HG02623 (cell line): ENCODE data around the gene CHN2.

ENCODE experiments used
- ATAC-seq: cut with Tn5 transposase; IDR thresholded peaks from one replicate; pipeline ENCODE4 v1.9.1; 2021; ENCODE audit warnings: moderate library complexity; ENCODE audit not compliant: unreplicated experiment

The CHN2 gene

DNA sequence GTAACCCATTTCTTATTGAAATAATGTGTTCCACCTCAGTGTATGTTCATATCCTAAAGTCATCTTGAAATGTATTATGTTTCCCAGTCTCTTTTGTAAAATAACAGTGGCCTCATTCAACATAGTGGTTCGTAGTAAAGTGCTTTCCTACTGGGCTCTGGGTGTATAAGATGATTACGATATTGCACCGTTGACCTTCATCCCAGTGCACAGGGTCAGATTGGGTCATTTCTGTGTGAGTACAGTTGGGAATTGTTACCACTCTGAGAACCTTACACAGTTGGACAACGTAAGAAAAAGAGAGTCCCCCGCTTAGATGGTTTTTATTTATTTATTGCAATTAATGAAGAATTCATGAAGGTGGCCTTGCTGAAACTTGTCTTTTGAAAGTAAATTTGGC lies 135.6 kb downstream of the CHN2 start:
- no peak for ATAC-seq

DNA sequence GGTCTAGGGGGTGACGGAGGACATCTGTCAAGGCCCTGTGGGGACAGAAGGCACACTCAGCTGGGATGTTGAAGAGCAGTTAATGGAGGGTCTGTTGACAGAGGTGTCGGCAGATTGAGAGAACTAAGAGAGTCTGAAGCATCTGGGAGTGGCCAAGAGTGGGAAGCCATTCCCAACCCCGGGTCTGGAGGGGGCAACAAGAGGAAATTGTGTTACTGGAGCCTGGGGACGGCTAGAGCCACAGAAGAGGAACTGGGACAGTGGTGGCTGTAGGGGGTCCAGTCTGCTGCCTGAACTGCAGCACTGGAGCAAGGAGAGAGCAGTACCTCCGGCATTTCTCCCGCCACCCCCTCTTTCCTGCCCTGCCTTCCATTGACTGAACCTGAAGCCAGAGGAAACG lies 136.6 kb downstream of the CHN2 start:
- no peak for ATAC-seq

DNA sequence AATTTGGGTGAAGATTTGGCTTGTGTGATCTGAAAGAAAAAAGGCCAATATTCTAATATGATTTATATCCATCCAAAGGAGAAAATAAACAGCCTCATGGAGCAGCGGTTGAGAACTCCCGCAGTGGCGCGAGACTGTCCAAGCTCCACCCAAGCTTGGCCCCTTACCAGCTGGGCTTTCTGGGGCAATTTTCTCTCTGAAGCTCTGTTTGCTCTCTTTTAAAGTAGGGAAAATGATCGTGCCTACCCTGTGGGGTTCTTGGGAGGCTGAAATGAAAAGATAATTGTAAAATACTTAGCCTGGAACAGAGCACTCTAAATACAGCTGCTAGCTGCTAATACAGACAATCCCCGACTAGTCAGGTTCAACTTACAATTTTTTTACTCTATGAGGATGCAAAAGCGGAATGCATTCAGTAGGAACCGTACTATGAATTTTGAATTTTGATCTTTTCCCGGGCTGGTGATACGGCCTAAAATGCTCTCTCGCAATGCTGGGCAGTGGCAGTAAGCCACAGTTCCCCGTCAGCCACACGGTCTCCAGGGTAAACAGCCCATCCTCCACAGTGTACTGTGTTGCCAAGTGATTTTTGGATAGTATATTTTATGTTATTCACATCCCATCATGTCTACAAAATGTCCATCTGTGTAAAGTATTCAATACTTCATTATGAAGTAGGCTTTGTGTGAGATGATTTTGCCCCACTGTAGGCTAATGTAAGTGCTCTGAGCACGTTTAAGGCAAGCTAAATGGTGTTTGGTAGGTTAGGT lies 137.7 kb downstream of the CHN2 start:
- no peak for ATAC-seq

DNA sequence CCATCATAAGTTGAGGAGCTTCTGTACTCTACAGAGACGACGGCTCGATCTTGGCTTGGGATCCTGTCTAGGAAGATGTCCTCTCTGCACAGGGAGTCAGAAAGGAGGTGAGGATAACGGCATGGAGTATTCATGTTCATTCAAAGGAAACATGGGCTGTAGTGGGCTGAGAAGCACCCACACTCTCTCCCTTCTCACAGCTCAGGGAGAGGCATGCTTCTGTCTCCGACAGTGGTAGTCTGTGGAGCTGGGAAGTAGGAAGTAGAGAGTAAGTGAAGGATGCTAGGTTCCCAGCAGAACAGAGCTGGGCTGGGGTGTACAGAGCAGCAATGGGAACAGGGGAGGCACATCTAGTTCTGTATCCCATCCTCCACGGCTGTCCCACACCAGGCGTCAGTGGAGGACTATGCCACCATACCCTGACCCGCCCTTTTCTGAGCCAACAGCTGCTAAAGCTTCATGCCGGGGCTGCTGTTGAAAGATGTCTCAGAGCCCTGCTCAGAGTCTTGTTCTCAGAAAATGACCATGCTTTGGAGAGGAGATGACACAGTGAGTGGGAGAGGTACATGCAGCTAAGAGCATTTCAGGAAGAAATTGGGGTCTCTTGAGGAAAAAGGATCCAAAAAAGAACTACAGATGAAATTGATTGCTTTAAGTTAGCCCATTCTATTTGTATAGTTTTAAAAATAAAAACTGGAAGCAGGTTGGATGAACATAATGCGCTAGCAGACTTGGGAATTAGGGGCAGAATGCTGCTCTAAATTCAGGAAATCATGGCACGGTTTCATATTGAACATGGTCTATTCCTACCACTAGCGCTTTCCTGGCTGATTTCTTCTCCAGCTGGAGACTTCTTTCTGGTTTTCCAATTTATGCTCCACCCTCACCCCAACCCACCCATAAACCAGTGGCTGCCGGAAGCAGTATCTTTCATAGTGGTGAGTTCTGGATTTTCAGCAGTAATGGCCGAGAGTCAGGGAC lies 138.6 kb downstream of the CHN2 start:
- no peak for ATAC-seq

DNA sequence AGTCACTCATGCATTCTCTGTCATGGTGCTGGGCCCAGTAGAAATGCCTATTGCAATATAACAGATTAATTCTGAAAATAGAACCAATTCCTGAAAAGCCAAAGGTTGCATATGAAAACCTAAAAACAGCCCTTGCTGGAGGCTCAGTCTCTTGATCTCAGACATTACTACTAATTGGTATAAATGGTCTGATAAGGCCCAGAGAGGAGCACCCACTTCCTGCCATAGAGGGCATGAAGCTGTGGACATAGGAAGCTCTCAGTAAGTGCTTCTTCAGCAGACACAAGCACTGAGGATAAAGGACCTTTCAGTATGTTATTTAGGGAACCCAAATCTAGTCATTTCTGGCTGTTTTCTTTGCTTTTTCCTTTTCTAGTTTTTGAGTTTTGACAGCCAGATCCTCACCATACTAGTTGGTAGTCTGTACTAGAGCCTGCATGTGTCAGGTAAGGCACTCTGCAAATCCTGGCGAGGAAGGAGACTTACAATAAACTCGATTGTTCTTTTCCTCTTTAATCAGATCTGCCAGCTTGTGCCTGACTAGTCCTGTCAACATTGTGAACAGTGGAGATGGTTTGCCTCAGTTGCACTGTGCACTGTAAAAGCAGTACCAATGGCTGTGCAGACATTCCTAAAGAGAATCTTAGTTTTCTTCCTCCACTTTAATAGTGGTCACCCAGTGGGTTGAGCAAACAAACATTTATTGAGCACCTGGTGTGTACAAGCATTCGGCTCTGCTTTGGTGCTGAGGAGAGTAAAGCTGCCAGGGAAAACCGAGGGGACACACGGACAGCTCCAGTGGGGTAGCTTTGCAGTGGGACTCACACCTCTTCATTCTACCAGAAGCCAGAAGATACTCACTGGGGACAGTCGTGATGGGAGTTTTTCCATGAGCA lies 140.9 kb downstream of the CHN2 start:
- ATAC-seq, result no peak

DNA sequence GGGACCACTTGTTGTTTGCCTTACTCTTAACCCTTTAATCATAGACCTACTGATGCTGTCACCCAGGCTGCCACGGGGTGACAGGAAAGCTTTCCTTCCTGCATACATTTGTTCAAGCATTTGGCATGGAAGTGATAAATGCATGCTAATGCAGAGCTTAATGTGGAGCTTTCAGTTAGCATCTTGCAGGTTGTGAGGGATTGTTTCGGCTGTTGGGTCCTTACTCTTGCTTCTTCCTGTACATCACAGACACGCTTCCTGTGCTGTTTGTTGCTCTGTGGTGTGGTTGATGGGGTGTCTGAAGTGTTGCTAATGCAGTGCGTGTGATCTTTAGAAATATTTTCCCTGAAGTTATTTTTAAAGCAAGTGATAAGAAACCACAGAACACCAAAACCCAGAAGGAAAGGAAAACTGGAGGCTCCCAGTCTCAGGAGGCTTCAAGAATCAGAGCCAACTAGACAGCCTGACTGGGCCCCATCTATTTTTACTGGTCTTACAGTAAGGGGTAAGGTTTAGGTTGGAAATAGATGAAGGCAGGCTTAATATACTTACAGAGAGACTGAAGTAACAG lies 143.1 kb downstream of the CHN2 start:
- no peak for ATAC-seq

DNA sequence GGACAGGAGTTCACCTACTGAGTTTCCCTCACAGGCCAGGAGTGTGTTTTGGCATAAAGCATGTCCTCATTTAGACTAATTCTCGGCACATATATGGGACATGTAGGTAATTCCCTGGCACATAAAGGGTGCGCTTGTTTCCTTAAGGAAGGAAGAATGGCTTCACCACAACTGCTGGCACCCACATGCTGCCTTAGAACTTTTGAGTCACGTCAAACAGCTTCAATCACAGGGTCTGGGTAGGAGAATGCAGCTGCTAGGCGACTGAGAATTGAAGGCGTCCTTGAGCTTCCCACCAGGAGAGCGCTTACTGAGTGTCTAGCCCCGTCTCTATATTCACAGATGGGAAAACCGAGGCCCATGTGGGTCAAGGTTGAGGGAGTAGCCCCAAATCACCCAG lies 146.1 kb downstream of the CHN2 start:
- ATAC-seq, result no peak

DNA sequence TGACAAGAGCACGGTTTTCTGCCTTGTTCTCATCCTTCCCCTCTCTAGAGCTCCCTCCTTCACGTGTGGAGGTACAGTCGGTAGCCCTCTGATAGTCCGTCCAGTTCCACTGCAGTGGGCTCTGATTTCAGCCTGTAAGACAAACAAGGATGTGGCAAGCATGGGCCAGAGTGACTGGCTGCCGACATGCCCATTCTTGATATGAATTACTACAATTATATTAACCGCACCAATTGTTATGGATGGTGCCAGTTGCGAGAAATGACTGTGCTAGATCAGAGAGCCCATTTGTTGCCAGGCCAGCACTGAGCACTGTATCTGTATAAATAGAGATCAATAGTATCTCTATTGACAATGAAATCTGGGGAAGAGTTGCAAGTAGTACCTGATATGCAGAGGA lies 146.6 kb downstream of the CHN2 start:
- no peak for ATAC-seq

DNA sequence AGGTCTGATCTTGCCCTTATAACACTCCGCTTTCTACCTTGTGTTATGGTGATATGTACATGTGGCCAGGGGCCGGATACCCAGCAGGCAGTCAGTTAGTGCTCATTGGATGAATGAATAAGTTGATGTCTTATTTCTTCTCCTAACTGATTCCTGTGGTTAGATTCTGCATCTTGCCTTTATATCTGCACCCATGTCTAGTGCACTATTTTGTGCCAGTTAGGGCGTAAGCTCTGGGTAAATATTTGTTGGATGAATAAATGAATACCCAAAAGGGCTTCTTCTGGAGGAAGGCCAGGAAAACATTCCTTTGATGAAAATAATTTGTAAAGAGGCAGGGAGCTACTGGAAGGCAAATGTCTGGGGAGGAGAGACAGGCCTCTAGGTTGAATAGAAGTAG lies 148.2 kb downstream of the CHN2 start:
- ATAC-seq, result no peak

DNA sequence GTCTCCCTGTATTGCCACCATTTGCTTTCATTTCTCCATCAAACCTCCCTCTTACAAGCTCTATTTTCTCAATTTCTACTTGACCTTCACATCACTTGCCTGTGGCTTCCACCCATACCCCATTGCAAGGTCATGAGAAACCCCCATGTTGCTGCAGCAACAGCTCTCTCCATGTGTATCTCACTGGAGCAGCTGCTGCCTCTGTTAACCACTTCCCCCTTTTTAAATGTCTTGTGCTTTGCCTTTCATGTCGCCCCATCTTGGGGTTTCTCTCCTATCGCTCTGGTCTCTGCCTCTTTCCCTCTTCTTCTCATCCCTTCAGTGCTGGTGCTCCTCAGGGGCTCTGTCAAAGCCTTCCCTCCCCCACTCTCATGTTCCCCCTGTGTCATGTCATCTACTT lies 148.8 kb downstream of the CHN2 start:
- no peak for ATAC-seq

DNA sequence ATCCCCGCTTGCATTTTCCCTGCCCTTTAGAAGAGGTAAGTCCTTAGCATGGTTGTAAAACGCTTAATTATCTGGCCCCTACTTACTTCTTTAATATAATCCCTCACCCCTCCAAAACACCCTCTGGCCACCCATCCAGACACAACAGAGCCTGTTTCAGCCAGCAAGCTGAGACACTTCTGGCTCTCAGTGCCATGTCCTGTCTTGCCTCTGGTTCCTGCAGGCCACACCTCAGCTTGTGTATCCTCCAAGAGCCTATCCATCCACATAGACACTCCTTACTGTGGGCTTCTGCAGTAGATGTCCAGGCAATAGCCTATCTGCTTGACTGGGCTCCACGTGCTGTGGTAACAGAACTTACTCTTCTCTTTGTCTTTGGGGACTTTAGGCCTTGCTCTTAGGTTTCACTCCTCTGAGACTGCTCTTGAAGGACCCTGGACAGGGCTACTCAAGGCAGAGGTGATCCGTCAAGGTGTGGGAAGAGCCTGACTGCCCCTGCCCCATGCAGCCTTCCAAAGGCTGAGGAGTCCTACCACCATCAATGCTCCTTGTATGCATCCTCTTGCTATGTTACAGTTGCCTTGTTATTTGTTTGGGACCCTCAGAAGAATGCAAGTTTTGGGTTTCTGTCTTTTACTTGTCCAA lies 149.9 kb downstream of the CHN2 start:
- no peak for ATAC-seq

DNA sequence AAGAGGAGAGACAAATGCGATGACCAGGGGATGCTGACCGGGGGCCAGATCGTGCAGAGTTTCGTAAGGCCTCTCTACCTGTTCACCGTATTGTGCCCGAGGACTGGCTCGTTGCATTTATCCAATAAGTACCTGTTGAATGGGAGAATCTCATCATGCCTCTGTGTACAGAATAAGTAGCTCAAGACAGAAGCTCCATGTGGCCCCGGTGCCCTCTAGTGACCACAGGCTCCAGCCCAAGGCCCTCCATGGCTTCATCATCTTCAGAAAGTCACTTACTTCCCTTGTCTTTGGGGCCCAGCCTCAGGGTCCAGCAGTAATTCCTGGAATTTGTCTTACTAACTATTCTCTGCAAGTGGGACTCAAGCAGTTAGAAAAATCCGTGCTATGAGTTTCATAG lies 151.0 kb downstream of the CHN2 start:
- no peak for ATAC-seq

DNA sequence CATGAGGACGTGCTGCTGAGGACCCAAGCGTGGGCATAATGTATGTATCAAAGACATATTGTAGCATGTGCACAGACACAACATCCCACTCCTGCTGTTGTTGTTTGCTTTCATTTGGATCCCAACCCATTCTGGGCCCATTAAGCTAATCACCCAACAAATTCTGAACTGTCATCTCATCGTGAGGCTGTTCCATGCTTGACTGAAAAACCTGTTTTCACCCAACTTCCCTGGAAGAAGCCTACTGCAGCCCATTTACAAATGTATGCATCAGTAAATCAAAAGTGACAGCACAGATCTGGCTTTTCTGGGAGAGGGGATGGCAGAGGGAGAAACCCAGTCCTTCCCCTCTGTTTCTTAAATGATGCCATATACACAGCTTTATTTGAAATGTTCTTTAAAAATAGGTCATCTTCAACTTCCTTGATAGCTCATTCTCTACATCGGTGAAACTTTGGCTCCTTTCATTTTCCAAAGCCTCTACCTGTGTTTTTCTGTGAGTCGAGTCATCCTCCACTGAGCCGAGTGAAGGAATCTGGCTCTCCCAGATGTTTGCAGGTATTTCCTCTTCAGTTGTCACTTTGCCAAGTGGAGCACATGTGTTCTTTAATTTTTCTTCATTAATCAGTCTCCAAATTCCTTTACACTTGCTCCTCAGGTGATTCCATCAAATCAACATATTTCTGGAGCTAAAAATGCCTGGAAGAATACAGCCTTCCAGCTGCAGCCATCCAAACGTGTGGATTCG lies 151.8 kb downstream of the CHN2 start:
- ATAC-seq, result no peak

DNA sequence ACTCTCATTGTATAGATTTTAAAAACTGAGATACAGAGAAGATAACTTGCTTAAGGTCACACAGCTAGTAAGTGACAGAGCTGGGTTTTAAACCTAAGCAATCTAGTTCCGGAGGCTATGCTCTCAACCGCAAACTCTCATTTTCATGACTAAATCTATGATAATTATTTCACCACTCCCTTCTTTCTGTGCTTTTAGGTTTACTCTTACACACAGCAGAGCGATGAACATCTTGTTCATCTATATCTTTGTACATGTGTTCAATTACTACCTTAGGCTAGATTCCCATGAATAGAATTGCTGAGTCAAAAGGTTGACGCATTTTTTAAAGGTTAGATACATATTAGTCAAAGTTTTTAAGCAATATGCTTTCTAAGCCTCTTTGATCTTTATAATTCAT lies 154.8 kb downstream of the CHN2 start:
- ATAC-seq, result no peak

DNA sequence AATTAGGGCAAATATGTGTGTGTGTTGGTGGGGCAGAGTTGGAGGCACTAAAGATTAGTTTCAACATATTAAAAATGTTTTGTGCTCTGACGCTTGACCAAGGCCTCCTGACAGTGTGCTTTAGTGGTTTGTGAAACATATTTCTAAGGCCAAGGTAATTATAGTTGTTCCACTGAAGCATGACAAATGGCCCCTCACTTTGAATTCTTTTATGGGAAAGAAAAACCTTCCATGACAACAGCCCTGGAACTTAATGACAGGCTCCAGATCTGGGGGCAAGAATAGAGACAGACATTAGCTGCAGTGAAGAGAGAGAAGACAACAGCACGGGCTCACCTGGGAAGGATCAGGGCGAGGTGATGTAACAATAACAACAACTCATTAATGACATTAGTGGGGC lies 155.8 kb downstream of the CHN2 start:
- ATAC-seq, result no peak

DNA sequence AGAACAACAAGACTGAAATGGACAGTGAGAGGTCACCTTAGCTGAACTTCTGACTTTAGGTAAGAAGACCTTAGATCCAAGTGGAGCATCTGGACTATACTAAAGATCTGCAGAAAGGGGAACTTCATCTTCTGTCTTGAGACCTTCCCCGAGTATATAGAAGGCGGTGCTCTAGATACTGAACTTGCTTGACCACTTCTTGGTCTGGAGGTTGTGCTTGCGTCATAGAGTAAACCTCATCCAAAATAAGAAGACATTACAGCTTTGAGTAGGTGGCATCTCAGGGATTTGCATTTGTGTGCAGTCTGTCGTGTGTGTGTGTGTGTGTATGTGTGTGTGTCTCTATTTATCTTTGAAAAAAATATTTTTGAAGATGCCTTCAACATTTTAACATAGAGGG lies 157.5 kb downstream of the CHN2 start:
- ATAC-seq, result no peak

DNA sequence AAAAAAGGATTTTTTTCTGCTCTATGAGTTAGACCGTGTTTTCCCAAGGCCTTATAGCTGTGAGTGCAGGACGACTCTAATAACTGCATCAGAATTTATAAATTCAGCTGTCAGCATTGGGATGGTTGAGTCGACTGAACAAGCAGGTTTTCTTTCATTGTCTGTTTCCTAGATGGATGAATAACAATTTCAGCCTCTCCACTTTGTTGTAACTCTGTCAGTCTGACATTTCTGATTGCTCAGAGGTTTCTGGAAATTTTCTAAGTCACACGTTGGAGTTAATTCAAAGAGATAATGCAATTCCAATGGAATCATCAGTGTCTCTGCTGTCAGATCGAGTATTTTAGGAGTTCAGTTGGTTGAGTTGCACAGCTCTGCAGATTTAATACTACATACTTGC lies 159.2 kb downstream of the CHN2 start:
- no peak for ATAC-seq

DNA sequence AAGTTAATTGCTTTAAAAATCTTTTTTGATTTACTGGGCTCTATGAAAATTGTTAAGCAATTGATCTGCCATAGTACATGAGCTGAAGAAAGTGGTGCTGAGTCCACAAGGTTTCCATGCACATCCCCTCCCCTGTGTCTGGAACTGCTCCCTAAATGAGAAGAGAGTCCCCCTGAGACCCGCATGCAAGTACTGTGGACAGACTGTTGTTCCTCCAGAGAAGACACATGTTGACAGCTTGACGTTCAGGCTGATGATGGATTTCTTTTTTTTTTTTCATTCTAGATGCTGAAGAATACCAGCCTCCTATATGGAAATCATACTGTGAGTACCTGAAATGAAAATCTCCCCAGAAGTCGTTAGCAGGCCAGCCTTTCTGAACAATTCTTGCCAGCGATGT lies 159.8 kb downstream of the CHN2 start:
- ATAC-seq, result no peak

DNA sequence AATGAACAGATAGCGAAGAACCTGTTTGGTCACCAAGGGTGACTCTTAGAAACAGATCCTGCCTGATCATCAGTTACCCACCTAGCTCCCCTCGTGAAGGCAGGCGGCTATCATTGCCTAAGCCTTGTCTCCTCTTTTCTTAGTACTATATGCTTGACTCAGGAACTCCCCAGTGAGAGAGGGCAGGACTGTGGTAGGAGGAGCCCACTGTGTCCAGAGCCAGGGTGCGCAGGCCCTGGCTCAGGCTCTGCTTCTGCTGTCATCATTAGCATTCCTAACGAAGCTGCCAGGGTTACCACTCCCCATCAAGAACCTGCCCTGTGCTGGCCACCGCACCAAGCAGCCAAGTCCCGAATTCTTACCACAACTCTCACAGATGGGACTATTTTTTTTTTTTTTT lies 160.8 kb downstream of the CHN2 start:
- no peak for ATAC-seq

DNA sequence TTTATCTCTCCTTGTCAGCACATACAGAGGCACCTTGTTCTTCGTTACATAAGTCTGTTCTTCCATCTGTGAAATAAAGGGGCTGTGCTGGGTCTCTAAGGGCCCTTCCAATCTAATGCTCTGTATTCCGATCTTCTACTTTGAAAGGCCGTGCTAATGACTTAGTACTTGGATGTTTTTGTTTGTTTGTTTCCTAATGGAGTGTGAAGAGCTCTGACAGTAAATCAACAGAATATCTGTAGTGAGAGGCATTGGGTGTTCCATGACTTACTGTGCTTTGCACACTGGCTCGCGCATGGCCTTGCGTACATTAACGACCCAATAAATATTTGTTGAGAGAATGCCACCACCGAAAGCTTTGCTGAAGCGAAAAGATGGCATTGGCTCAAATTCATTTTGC lies 162.1 kb downstream of the CHN2 start:
- ATAC-seq, result no peak
